HG02973 (cell line): Measurements from ENCODE around the gene PATZ1.

ENCODE experiments used
- ATAC-seq: cut with Tn5 transposase; IDR thresholded peaks from one replicate; pipeline ENCODE4 v1.9.1; 2021; ENCODE audit warnings: moderate library complexity; ENCODE audit not compliant: unreplicated experiment

Gene PATZ1

DNA sequence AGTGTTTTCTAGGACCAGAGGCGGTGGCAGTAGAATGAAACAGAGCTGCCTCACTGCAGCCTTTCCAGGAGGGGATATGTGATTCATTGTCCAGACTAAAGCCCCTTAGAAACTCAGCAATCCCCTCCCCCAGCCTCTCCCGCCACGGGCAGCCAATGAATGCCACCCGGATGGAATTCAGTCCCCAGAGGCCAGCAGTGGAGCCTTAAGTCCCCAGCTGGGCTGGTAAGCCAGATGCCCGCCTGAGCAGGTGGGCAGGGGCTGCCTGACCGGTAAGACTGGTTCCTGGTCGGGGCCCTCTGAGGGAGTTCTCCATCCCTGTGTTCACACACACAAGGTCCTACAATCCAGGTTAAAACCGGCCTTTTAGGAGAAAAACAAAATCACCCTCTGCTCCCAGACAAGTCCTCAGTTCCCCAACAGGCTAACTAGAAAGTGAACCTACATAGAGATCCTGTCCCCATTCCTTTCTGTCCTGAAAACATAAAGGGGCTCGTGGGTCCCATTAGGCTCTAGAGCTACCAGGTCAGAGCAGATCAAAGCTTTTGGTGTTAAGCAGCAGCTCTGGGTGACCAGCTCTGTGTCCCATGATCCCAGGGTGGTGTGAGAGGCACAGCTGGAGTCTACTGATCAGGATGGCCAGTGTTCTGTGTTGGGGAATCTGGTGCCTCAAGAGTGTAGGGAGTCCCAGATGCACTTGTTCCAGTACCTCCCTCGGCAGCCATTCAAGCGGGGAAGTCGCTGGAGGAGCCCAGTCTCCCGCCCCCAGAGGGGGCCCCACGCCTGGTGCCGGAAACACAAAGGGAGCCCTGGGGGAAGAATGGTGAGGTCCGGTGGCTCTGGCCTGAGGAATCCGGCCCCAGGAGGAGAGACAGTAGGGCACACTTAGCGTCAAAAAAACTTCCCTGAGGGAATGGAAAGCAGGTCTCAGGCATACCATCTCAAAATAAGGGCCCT is 2.6 kb downstream of the PATZ1 start:
- no peak for ATAC-seq

DNA sequence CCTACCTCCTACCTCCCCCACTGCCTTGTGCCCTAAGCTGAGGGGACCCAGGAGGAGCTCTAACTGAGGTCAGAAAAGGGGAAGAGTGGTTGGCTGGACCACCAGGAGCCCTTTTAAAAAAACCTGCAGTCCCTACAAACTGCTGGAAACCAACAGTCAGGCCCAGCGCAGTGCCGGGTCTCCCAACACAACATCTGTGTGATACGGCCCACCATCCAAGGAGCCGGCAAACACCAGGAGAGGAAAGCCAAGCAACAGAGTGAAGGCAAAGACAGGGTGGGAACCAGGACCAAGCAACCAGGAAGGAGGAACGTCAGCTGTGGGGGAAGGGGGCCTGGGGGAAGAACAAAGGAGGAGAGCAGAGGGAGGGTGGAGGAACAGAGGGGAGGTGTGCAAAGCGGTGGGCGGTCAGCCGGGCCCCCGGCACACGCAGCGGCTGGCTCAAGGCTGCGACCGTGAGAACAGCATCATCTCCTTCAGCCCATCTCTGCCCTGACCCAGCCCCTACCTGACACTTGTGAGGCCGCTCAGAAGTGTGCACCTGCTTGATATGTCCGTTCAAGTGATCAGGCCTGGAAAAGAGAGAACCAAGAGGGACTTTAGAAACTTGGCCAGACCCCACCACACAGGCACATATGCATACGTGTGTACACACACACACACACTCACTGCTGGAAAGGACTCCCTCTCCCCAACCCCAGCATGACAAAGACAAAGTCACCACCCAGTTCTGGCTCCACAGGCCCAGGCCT is 3.6 kb downstream of the PATZ1 start:
- ATAC-seq = no peak

DNA sequence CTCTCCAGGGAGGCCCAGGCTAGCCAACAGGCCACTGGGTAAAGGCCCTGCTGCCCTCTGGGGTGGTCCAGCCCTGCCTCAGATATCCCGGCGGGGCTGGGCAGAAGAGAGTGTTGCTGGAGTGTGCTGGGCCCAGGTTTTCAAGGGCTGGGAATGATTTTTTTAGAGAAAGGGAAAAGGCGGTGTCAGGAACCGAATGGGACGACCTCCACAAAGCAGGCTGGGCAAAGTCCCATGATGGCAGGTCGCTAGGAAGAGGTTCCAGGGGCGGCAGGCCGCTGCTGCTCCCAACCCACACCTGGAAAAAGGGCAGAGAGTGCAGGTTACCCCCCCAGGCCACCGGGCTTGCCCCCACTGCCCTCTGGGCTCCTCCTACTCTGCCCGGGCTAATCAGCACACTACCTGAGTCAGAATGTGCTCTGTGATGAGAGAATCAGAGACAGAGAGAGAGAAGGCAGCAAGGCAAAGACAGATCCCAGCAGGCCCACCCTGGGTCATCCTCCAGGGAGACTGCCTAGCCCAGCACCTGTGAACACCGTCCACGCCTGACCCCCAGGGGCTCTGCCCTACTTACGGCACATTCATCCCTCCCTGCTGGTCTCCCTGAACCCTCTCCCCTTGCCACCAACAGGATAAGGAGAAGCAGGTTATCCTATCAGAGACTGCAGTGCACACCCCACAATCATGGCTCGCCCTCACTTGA is 4.6 kb downstream of the PATZ1 start:
- no peak for ATAC-seq

DNA sequence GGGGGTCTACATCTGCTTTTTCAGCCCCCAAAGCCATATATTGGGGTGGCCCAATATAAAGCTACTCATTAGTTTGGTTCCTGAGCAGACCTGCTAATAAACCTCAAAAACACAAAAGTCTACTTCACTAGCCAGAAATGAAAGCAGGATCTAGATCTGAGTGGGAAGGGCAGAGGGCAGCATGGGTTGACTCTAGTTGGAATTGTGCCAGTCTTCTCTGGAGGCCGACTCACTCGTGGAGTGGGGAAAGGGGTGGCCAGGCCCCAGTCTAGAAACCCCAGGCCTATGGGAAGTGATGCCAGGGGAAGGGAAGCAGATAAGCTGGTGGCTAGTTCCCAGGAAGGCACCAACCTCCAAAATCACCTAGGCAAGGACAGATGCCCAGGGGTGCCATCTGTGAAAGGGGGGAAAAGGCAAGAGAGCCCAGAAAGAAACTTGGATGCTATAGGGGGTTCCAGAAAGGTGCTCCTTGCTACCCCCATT is 5.3 kb downstream of the PATZ1 start:
- ATAC-seq = no peak

DNA sequence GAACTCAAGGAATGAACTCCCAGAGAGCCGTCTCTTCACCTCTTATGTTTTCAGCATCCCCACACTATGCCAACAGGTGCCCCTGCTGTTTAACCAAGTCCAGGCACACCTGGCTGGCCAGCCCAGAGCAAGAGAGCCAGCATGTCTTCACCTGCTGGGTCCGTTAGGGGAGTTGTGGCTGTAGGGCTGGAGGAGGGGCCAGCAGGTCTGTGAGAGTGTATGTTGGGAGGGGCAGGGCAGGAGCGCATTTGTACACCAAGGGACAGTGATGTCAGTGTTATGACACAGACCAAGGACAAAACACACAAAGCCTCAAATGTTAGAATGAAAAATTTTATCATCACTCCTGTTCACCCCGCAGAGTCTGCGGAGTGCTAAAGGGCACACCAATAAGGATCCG is 5.8 kb downstream of the PATZ1 start:
- no peak for ATAC-seq

DNA sequence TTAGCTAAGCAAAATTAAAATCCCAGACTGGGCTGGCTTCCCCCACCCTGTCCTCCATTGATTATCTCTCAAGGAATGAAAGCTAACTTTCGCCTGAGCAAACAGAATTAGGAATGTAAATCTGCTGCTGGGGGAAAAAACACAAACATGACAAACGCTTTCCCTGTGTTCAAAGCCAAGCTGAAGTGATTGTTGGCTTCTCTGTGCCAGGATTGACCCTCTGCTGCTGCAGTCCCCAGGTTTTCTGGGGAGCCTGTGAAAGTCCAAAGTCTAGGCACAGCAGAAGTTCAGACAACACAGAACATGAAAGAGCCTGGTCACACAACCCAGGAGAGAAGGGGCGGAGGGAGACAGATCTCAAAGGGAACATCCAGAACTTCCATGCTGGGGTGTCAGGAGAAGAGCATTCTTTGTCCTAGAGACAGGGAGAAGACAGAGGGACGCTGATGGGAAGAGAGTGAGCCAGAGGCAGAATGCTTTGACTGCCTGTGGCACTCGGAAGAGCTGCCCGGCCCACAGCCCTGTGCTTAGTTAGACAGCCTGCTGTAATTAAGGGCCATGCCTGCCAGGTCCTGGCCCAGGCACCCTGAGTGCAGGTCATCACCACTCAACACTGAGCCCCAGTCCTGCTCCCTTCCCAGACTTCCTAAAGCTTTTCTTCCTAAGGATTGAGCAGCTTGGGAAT is 6.9 kb downstream of the PATZ1 start:
- no peak for ATAC-seq

DNA sequence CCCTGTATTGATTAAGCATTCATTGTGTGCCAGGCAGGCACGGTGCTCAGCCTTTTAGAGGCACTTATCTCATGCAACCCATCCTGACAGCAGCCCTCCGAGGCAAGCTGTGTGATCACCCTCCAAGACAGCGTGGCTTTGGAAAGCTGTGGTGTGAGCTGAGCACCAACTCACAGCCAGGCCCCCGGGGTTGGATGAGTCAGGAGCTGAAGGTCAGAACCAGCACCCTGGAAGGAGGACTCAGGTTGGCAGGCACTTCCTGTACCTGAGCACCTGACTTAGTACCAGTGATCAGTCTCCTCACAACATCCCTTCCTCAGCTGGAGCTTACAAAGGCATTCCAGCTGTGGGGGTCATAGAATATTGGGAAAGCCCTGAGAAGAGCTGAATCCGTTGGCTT is 9.0 kb downstream of the PATZ1 start:
- ATAC-seq = no peak

DNA sequence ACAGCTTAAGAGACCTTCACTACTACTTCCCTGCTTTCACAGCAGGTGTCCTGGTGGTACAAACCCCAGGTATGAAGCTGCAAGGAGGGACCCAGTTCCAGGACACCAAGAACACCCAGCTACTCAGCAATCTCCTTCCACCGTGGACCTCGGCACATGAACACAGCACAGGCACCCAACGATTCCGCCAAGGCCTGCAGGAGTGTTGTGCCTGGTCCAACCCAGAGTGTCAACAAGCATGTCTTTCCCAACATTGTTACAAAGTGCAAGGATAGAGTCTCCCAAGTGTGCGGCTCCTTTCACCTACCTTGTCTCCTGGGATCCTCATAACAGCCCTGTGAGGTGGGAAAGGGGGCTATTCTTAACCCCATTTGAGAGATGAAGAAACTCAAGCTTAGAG is 11.8 kb downstream of the PATZ1 start:
- no peak for ATAC-seq

DNA sequence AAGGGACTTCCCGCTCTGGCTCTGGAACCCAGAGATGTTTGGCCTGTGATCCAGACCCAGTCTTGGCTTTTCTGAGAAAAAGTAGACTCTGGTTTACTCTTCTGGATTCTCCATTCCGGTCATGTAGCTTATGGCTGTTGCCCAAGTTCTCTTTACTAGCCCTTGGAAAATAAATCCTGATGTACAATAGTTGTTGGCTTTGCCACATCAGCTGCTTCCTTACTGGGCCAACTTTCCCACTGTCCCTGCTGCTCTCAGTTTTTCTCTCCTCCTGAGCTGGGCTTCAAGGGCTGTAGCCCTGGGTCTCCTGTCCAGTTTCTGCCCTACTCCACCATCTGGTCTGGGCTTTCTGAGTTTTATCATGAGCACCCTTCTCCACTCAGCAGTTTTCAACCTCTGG is 12.5 kb downstream of the PATZ1 start:
- no peak for ATAC-seq

DNA sequence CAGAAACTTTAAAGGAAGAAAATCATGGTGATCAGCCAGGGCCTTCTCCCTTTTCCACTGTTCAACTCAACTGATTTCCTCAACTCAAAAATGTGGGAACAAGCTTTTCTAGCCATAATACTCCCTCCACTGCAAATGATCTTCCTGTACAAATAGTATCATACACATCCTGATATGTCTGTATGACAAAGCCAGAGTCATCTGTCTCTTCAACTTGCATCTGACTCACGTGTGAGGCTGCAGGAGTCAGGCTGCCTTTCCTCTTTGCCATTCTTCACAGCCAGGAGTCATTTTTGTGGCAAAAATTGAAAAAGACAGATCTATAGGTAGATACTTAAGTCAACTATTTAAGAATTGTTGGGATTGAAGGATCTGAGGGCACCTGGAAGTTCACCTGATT is 13.3 kb downstream of the PATZ1 start:
- no peak for ATAC-seq

DNA sequence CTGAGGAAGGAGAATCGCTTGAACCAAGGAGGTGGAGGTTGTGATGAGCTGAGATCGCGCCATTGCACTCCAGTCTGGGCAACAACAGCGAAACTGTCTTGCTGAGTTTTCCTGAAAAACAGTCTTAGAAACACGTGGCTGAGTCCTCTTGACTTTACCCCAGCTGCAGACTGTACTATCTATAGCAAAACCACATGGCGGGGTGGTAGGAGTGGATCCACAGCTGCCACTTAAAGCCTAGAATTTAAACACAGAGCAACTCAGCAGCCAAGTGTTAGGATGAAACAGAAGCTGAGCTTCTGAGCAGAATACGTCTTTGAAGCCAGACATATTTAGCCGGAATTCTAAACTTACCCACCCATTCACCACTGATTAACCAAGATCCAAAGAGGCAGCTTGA is 14.1 kb downstream of the PATZ1 start:
- ATAC-seq = no peak

DNA sequence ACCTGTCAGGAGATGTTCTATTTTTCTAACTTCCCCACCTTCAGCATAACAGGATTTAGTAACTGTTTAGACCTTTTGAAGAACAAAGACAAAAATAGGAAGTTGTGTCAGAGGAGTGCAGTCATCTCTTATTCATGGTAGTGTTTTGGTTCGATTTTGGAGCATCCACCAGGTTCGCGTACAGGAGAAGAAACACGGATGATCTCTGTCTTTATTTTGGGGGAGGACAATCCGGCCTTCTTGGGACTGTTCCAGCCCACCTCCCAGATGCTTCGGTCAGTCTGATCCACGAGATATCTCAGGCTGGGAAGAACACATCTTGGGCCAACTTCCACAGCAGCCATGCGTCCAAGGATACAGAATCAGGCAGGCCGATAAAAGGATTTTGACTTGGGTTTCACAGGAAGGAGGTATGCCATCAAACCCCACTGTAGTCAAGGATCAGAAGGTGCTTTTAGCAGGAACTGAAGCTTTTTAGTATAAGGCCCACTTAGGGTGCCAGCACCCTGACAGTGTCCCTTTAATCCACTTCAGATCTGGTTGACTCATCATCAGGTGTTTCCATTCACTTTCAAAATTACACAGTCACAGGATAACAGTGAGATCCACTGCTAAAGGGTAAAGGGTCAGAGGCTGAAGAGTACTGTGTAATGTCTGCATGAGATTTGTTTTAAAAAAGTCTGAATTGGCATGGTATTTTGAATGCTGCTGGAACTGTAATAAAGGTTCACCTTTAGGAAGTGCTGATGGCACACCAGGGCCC is 16.5 kb downstream of the PATZ1 start:
- ATAC-seq = no peak

DNA sequence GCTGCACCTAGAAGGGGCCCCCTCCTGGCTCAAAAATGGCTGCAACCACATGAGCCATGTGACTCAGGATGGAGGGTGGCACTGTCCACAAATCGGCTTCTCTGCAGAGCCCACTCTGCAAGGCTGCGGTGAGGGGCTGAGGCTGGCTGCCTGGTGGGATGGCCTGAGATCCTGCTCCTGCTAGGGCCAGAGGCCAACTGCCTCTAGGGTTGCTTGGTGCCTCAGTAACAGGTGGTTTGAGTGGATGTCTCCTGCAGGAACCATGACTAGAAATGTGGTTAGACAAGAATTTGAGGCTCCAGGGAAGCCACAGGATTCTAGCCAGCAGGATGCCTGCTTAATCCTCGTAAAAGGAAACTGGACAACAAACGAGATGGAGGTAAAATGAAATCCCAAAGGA is 17.1 kb downstream of the PATZ1 start:
- no peak for ATAC-seq

DNA sequence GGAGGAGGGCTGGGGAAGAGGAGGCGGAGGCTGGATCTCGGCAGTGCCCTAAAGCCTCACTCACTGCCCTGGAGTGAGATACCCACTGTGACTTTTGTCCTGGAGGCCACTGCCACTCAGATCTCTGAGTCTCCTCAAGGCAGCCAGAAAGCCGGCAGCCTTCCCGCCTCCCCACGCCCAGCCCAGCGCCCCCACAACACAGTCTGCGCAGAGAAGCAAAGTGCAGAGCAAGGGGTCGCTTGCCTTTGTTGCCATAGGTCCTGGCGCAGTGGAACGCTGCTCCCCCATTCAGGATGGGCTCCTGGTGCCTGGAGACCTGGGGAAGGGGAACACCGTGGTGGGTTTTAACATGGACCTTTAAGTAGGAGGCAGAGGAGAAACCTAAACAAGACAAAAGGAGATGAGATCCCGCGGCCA is 17.6 kb downstream of the PATZ1 start:
- no peak for ATAC-seq

DNA sequence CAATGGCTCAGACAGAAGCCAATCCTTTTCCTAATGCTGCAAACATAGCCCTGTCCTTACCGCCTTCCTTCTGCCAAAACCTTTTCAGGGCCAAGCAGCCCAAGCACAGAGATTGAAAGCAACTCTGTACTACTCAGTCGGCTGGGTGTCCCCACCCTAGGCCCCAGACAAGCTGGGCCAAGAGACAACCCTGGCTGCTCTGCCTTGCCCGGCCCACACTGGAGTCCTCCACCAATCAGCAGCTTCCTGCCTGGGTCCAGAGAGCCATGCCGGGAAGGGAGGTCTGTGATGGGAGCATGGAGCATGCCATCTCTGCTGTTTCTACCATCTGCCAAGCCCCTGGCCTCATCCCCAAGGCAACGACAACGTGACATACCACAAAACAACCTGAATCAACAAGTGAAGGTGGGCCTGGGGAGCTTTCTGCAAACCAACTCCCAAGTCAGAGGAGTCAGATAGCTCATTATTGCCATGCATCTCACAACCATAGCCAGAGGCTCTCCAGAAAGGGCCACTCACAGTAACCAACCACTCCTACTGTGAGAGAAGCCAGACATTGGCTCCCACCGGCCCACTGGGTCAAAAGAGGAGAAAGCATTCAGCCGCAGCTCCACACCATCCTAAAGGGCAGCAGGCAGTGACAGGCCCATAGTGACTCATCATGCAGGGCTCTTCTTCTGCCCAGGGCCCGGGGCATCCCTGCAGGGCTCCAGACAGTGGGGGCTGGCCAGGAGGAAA is 18.2 kb downstream of the PATZ1 start:
- no peak for ATAC-seq

DNA sequence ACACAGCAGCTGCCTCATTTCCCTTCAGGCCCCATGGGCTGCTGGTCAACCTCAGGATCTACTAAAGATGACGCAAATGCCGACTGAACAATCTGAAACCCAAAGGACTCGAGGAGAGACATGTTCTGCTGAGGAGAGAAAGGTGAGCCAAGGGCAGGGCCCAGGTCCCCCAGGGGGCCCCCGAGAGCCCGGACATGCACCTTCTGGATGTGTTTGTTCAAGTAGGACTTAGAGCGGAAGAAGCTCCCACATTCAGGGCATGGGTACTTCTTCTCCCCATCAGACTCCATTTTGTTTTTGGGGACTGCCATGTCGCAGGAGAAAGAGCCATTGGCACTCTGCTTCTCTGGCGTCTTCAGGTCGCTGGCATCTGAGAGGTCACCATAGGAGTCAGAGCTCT is 19.3 kb downstream of the PATZ1 start:
- no peak for ATAC-seq

DNA sequence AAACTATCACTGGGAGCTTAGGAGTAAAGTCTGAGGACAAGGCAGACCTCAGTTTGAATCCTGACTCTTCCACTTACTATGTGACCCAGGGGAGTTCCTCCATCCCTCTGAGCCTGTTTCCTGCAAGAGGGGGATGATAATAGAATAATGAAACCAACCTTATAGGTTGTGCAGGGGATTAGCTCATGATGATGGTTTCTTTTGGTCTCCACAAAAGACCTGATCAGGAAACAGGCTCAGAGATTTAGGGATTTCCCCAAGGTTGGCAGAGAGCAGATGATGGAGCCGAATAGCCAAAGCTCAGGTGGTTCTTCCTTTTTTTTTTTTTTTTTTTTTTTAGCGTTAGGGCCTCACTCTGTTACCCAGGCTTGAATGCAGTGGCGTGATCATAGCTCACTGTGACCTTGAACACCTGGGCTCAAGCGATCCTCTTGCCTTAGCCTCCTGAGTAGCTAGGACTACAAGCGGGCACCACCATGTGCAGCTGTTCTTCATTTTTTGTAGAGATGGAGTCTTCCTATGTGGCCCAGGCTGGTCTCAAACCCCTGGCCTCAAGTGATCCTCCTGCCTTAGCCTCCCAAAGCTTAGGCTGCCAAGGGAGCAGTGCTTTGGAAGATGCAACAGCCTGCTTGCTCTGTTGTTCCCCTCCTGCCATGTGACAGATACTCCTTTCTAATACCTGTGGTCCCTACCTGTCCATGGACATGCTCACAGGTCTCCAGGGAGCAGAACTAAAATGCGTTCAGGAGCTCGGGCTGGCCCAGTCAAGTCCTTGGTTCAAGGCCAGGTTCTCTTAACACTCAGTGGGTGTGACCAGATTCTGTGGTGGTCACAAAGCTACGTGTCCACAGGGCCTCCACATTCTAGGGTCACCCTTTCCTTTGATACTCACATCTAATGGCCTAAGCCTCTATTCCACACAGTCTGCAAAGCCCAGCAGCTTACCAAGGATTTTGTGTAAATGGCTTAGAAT is 22.3 kb downstream of the PATZ1 start:
- ATAC-seq = no peak

DNA sequence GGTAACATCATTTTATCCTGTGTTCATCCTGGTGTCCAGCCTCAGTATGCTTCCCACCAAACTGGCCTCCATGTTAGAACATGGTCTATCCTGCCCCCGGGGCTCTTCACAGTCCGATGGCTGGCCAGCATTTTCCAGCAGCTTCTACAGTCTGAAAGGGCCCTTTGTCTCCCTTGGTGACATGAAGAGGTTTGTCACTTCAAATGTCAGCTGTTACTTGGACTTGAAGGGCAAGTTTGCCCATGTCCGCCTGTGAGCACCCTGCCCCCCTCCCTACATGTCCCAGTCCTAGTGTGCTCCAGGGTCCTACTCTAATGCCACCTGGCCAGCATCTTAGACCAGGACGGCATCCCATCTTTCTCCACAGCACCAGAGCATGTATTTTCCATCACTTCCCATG is 24.7 kb downstream of the PATZ1 start:
- ATAC-seq = no peak
